GM18502 (cell line): Measurements from ENCODE around the gene TBC1D9B.

Experiments
- ATAC-seq: cut with Tn5 transposase; IDR thresholded peaks from one replicate; pipeline ENCODE4 v1.9.1; 2021; ENCODE audit warnings: mild to moderate bottlenecking; ENCODE audit not compliant: unreplicated experiment, poor library complexity

TBC1D9B gene

DNA sequence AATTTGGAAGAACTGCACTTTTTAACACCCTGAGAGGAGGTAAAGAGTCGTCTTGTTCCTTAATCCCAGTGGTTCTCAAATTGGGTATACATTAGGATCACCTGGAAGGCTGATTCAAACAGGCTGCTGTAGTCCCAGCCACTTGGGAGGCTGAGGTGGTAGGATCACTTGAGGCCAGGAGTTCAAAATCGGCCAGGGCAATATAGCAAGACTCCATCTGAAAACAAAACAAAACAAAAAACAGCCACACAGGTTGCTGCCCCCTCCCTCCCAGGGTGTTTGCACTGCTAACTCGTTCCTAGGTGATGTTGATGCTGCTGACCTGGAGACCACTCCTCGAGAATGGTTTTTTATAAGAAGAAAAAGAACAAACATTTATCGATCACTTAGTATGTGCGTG is 1.5 kb upstream of the TBC1D9B start:
- ATAC-seq = no peak

DNA sequence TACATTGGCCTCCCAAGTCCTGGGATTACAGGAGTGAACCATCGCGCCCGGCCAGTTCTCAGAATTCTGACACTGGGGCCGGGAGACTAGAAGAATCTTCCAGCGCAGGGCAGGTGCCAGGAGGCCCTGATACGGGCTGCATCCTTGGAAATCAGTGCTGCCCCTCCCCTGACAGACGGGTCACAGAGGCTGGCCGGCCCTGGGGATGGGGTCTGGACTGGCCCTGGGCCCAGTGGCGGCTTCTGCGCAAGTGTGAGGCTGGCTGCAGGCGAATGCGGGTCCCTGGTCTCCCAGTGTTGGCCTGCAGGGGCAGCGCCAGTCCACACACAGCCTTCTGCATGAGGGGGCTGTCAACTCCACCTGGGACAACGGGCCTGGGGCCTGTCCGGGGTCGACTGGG is 831 bp upstream of the TBC1D9B start:
- ATAC-seq = no peak

DNA sequence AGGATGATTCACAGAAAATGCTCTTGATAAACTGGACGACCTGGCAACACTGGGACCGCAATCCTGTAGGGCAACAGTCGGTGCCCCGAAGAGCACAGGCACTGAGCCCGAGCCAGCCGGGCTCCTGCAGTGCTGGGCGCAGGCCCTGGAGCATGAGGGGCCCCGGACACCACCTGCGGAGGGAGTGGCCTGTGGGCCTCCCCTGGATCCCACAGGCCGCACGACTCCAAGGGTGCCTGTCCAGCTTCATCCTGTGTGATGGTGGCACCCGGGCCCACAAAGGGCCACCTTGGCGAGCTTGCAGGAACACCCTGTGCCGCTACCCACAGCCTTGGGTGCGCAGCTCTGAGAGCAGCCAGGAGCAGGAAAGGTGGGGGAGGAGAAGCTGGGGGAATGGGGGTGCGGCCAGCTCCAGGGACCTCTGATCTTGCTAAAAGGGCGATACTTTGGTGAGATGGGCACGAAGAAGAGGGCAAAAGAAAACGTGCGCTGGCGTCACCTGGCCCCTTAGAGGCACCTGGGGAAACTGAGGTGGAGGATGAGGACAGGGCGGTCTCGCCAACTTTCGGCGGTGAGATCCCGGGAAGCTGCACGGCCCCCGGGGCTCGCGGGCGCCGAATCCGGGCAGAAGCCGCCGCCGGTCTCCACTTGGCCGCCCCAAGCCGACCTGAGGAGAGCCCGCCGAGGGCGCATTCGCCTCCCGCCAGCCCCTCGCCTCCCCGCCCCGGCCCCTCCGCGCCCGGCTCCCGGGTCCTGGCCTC is 722 bp downstream of the TBC1D9B start:
- peak; percentile 36 for ATAC-seq

DNA sequence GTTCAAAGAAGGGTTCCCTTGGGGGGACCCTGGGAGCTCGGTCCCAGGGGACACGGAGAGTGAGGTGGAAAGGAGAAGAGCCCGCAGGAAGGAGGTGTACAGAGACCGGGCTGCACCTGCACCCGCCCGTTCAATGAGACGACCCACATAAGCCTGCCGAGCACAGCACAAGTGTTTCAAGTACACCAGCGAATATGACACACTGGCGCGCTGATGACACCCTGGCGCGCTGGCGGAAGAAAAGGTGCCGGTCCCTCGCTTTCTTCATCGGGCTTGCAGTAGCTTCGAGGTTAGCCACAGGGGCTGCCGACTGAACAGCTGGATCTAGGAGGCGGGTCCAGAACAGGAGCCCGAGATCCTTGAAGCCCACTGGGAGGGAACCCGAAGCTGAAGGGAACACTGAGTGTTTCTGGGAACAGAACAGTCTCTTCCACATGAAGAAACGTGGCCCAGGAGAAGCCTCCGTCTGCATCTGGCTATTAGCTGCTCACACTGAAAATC is 1.4 kb downstream of the TBC1D9B start:
- no peak for ATAC-seq

DNA sequence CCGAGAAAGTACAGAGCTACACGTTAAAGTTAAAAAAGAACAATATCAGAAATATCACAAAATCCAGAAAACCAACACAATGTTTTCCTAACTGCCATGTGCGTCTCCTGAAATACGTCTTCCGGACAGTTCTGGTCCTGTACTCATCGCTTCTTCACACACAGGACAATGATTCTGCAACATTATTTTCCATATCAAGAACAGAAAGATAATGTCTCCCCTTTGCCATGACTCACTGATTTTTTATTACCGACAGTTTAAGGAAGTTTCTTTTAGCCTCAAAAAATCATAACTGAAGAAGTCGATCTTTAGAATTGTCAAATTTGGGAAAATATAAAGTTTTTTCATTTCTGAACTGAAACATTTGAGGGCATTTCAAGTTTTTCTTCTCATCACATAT is 2.5 kb downstream of the TBC1D9B start:
- ATAC-seq = no peak

DNA sequence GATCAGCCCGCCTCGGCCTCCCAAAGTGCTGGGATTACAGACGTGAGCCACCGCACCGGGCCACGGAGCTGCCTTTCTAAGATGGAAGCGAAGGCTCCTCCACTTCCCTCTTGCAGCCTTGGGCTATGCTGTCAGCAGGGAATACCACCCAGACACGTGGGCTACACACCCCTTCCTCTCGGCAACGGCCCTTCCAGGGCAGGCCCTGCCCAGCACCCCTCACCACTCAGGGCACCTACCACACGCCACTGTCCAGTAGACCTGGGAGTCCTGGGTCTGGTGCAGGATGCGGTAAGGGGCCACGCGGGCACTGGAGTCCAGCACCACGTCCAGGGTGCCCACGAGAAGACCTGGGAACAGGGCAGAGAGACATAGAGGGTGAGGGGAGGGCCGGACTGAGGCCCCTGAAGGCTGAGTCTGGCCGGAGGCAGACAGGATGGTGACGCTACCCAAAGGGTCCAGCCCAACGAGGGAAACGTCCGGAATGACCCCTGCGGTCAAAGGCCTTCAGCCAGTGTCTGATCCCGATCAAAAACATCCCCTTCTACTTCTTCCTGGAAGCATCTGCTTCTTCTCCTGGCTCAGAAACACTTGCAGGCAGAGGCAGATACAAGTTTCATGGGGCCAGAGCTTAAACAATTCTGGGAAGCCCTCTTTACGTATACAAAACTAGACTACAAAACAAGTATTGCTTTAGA is 3.1 kb downstream of the TBC1D9B start:
- ATAC-seq = no peak

DNA sequence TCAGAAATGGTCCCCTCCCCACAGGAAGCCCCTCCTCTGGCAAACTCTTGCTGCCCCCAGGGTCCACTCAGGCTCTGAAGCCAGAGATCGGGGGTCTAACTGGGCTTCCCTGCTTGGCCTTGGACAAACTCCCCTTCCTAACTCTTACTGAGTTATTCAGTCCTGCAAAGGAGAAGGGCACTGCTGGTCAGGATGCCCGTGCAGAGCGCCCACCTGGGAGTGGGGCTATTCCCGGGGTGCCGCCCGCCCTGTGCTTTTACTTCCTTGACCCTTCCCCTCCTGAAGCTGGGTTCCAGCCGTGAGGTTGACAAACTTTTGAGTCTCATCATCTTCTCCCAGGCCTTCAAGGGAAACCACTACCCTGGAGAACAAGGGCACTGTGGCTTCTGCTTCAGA is 4.9 kb downstream of the TBC1D9B start:
- no peak for ATAC-seq

DNA sequence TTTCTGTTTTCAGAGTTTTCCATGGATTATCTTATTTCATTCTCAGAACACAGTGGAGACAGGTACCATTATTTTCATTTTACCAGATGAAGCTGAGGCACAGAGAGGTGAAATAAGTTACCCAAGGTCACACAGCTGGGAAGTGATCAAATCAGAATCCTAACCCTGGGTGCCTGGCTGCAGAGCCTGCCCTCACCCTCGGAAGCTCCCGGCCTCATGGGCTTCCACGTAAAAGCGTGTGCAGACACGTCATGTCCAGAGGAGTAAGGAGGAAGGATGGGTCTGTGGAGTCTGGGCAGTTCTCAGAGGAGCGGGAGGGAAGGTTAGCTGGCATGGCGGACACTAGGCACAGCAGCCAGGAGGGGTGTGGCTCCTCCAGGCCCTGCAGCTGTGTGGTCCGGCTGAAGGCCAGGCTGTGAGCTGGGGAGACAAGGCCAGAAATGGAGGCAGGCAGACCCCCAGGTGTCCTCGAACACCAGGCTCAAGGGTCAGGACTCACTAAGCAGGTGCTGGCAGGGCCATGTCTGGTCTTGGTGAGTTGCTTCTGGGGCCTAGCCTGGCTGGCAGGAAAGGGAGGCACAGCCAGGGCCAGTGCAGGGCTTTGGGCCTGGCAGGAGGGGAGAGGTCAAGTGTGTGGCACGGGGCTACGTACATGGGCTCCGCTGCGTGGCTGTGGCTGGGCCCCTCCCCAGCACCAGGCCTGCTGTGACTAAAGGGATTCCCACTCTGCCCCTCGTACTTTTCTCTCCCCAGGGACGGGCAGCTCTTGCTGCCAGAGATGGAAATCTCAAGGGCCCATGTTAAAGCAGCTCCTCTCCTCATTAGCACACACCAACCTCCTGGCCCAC is 5.6 kb downstream of the TBC1D9B start:
- no peak for ATAC-seq

DNA sequence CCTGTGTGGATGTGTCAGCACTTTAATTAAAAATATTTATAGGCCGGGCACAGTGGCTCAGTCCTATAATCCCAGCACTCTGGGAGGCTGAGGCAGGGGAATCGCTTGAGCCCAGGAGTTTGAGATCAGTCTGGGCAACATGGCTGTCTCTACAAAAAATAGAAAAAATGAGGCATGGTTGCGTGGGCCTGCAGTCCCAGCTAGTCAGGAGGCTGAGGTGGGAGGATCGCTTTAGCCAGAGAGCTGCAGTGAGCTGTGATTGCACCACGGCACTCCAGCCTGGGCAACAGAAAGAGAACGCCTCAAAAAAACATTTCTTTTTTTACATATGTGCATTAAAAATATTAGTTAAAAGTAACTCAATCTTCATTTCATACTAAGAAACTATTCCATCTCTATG is 6.2 kb downstream of the TBC1D9B start:
- no peak for ATAC-seq

DNA sequence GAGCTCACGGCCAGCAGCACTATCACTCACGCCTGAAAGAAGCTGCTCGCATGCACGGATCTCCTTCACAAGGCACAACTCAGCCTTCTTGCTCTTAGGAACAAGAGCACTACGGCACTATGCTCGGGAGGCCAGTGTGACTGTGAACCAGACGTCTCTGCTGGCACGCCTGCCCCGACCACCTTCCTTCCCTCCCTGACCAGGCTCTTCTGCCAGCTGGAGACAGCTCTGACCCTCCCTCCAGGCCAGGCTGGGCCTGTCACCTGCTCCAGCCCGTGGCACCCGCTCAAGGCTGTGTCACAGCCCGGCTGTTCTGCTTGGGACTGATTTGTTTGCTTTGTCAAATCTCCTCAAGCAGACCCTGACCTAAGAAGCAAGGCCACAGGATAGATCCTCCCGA is 7.0 kb downstream of the TBC1D9B start:
- no peak for ATAC-seq

DNA sequence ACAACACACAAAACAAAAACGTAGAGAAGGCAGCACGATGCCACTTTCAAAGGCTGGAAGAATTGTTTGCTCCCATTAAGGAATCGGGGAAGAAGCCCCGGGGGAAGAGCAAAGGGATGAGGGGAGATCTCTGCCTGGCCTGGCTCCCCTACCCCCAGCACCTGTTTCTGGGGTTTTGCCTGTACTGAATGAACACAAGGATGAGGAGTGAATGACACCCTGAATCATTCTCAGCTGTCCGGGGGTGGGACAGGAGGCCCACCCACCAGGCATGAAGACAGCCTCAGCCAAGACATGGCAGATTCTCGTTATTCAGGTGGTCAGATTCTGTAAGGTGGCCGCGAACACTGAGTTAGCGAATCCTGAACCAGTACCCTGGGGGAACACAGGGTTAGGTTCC is 7.5 kb downstream of the TBC1D9B start:
- no peak for ATAC-seq

DNA sequence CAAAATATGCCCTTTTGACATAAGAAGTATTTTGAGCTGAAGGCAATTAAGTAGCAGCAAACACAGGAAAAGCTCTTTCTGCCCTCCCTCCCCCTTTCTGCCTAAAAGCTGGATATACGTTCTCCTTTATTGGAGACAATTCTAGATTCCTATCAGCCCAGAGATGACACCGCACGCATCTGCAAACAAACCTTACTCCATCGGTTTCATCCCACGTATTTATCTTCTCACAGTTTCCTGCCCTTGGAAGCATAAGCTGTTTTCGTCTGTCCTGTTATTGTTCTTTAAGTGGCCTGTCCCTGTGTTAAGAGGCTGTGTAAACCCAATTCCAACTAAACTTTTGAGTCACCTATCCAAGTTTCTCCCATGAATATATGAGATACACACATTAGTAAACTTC is 11.8 kb downstream of the TBC1D9B start:
- no peak for ATAC-seq

DNA sequence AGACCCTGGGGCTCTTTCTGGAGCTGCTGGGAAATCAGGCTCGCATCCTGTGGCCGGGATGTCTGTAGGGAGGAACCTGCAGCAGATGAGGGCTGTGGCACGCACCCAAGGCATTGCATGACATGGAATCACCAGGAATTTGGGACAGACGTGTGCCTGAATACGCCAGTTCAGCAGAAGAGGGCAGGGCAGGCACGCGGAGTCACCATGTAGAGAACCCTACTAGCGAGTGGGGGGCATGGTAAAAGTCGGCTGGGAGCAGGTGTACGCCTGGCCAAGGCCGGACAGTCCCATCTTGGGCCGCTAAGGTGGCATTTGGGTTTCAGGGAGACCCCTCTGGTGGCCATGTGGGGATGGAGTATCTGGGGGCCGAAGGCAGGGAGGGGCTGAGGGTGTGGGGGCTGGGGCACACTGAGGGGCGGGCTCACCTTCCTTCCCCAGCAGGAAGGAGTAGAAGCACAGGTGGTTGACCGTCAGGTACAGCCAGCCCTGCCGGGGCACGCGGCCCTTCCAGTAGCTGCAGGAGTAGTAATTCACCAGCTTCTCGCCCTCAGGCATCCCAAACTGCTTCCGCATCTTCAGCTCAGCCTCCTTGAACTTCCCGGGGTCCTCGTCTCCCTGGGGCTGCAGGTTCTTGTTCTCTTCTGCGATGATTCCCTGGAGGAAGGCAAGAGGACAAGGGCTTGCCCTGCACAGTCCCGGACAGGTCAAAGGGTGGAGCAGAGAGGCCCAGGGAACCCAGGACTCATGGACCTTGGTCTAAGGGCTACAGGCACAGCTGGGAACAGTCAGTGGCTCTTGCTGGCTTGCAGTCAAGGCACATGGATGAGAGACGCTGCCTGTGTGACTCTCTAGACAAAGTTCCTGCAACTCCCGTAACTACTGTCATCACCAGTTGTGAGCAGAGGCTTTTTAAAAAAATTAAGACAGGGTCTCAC is 13.5 kb downstream of the TBC1D9B start:
- no peak for ATAC-seq

DNA sequence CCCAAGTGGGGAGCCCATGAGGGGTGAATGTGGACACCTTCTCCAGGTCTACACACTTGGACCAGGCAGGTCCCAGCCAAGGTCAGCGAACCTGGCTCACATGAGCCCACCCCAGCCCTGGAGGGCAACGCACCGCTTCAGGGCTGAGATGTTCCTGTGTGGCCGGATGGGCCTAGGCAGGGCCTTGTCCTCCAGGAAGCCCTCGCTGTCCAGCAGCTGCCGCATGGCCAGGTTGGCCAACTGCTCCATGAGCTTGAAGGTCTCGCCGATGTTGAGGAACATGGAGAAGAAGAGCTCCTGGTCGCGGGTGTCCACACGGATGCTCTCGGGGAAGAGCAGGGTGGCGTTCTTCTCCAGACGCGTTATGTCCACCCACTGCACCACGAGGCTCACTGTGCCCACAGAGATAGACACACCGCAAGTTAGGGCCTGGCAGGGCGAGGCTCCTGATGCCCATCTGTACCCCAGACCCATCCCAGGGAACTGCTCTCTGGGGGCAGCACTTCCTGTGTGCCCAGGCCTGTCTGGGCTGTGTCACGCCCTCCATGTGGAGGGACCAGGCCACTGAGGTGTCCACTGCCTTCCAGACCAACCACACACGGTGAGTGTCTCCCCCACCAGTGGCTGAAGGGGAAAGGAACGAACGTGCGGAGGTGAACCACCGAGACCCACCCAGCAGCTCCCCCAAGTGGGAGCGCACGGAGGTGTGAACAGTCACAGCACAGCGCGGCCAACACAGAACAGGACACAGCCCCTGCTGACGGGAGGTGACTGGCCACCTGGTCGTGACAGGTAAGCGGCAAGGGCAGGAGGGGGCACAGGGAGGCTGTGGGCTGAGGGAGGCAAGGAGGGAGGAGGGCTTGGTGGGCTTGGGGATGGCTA is 14.4 kb downstream of the TBC1D9B start:
- no peak for ATAC-seq

DNA sequence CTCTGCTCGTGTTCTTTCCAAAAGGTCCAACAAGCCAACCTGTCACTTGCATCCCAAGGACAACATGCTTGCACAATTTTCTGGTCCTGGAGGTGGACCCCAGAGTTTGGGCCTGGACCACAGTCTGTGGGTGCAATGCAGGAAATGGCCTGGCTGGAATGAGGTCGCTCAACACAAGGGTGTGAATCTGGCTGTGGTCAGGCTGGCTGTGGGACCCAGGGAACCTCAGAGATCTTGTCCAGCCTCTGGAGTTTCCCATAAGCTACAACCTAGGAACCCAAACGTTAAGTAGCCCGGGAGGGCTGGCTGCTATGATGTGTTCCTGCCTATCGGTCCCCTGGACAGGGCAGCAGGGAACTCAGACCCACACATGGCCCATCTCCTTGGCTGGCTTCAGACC is 15.4 kb downstream of the TBC1D9B start:
- no peak for ATAC-seq

DNA sequence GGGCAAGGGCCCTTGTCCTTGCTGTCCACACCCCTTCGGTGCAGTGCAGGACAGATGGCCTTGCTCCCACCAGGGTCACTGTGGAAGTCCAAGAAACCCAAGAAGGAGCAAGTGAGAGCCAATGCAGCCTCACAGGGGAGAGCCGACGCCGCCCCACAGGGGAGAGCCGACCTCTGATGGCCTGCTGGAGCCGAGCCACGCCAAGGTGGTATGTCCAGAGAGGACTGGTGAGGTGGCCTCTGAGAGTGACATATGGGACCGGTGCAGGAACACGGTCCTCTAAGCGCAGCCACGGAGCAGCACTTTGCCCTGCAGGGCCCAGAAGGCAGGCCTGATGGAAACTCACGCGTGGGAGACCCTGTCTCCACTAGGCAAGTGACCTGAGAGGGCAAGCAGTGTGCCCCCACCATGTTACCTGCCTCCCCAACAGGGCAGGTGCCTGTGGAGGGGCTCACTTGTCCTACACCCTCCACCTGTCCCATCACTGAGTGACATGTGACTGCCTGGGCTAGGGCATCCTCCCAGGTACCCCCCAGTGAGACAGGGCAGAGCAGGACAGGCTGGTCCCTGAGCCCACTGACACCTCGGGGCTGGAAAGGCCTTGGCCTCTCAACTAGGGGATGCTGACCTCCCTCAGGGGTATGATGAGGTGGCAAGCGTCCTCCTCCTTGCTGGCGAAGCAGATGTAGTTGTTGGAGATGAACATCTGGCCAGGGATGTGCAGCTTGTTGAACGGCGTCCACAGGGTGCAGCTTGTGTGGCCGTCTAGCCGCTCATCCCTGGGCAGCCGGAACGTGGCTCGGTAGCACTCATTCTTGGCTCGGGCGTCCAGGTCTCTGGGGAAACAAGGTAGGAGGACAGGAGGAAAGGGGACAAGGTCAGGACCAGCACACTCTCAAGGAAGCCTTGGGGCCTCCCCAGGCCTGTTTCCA is 16.7 kb downstream of the TBC1D9B start:
- no peak for ATAC-seq

DNA sequence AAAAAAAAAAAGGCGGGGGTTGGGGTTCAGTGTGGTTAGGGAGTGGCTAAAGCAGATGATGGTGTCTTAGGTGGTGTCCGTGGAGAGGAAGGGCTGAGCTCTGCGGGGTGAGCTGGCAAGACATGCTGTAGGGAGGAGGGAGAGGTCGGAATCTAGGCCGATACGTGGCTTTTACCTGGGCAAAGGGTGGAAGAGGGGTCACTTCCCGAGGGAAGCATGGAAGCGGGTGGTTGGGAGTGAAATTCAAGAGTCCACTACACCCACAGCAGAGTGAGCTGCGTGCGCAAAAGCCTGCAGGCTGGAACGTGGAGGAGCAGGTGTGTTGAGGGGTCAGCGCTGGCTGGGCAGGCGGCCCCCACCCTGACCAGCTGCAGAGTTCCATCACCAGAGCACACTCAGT is 17.8 kb downstream of the TBC1D9B start:
- no peak for ATAC-seq

DNA sequence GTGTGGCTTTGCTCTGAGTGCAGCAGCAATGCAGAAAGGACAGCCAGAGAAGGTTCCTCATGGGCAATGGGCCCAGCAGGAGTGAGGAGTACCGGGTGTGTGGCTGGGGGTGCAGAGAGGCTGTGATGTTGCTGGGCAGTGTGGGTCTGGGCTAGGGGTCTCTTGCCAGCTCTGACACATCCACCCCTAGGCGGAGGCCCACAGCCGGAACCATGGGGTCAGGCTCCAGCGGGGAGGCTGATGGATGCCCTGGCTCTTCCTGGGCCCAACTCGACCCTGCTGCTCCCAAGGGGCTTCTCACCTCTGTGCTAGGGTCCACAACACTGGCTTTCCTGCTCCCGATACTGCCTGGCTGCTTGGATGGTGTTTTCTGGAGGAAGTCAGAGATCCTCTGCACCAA is 19.9 kb downstream of the TBC1D9B start:
- no peak for ATAC-seq
